ENCODE measurements around the gene PPP1R37.
"Not testable (repeated sequence)": the region's sequence is repeated elsewhere in the genome, so short reads cannot be mapped to it uniquely, and the experiment has no call there.

The PPP1R37 gene

GRCh38 chr19:45117671-45118070 is 24.7 kb downstream of the PPP1R37 start:
- DNase-seq: no peak

DNA sequence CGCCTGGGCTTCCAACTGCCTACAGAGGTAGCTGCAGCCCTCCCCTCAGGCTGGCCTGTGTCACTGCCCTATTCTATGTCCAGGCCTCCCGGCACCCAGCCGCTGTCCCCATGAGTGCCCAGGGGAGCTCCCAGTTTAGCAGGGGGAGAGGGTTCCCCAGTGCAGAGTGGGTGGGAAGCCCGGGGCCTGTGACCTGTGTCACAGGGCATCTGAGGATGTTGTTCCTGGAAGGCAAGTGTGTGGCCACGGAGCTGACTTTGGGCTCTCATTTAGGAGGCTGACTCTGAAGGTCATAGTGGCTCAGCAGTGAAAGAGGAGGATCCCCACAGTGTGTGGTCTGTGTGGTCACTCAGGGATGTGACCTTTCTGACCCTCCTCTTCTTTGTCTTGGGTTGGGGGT is 25.1 kb downstream of the PPP1R37 start:
- DNase-seq: no peak

DNA sequence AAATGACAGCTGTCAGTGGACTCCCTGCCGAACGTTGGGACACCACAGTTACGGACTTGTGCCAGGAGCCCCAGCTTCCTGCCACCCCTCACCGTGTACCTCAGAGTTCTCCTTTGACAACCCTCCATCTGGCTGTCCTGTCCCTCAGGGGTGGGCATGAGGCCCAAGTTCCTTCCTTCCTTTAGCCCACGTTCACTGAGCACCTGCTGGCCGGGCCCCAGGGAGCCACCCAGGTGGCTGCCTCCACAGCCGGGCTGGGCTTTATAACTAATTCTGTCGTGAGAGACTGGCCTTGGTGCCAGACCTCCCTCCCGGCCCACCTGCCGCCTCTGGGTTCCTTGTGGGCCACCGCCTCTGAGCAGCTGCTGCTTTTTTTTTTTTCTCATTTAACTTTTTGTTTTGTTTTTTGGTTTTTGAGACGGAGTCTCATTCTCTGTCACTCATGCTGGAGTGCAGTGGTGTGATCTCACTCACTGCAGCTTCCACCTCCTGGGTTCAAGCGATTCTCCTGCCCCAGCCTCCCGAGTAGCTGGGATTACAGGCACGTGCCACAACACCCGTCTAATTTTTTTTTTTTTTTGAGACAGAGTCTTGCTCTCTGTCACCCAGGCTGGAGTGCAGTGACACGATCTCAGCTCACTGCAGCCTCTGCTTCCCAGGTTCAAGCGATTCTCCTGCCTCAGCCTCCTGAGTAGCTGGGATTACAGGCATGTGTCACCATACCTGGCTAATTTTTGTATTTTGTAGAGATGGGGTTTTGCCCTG is 25.8 kb downstream of the PPP1R37 start:
- not testable (repeated sequence) for DNase-seq

DNA sequence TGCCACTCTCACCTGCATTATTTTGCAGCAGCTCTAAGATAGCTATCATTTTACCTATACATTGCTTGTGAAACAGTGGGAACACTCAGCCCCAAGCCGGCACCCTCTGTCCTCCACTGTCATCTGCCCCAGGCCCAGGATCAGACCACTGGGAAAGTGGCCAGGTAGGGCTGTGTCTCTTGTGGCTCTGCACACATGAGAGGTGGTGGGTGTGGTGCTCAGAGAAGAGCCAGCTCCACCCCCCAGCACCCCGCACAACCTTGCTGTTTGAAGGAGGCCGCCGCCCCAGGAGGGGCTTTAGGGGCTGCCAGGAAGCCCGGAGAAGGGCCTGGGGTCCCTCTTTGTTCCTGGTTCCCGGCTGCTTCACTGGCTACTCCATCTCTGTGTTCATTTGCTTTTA is 26.6 kb downstream of the PPP1R37 start:
- no peak for DNase-seq

DNA sequence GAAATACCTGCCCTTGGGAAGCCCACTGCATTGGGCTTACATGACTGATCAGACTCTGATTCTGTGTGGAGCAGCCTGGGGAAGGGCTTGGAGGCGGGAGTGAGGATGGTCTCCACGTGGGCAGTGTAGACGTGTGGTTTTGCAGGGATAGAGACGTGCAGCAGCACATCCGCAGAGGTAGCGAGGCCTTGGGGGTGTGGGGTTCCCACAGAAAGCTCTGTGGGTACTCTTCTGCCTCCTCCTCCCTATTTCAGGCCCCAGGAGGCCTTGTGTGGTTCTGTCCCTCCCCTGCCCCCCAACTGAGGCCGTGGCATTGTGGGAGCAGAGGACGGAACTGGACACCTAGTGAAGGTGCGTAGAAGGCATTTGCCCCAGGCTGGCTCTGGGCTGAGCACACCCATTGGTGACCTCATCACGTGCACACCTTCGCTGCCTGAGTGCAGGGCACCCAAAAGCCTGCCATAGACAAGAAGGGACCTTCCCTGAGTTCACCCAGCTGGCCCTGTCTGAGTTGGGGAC is 28.9 kb downstream of the PPP1R37 start:
- DNase-seq: no peak

- no peak for DNase-seq
Measured at GRCh38 chr19:45122832-45123231, 29.9 kb downstream of the PPP1R37 start.

- no peak for DNase-seq
Measured at GRCh38 chr19:45123440-45123850, 30.5 kb downstream of the PPP1R37 start.

- DNase-seq: no peak
Measured at GRCh38 chr19:45124021-45124420, 31.0 kb downstream of the PPP1R37 start.

- DNase-seq: no peak
Measured at GRCh38 chr19:45125360-45125759, 32.4 kb downstream of the PPP1R37 start.

- peak; percentile 50 for DNase-seq
Measured at GRCh38 chr19:45125975-45126493, 33.1 kb downstream of the PPP1R37 start.

DNA sequence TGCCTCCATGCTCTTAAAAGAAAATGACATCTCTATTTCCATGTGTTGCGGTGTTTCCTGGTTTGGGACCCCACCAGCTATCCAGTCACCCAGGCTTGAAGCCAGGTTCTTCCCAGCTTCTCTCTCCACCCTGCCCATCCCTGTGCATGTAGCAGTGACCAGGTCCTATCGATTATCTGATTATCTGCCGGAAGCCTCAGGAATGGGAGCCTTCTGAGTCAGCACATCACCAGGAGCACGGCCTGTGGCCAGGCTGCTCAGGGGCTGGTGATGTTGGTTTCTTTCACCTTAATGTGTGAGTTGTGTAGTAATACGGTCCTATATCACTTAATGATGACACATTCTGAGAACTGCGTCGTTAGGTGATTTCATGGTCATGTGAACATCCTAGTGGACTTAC is 33.7 kb downstream of the PPP1R37 start:
- no peak for DNase-seq

DNA sequence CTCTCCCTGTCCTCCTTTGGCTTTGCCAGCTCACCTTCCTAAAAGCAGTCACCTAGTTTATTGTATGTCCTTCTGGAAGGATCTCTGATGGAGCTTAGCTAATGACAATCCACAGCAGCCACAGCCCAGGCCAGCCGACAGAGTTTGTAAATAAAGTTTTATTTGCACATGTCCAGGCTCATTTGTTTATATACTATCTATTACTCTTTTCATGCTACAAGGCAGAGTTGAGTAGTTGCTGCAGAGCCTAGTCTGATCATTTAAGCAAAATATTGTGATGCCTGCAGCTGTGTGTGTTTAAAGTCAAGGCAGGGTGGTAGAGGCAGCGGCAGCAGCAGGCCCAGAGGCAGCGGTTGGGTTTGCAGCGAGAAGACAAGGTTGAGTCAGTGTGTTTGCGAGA is 35.2 kb downstream of the PPP1R37 start:
- DNase-seq: no peak

- no peak for DNase-seq
Measured at GRCh38 chr19:45128806-45129205, 35.8 kb downstream of the PPP1R37 start.

GRCh38 chr19:45130236-45130635 is 37.3 kb downstream of the PPP1R37 start:
- DNase-seq: no peak

- peak; percentile 6 for DNase-seq
Measured at GRCh38 chr19:45130888-45131615, 38.1 kb downstream of the PPP1R37 start.

GRCh38 chr19:45133661-45134060 is 40.7 kb downstream of the PPP1R37 start:
- DNase-seq: no peak

DNA sequence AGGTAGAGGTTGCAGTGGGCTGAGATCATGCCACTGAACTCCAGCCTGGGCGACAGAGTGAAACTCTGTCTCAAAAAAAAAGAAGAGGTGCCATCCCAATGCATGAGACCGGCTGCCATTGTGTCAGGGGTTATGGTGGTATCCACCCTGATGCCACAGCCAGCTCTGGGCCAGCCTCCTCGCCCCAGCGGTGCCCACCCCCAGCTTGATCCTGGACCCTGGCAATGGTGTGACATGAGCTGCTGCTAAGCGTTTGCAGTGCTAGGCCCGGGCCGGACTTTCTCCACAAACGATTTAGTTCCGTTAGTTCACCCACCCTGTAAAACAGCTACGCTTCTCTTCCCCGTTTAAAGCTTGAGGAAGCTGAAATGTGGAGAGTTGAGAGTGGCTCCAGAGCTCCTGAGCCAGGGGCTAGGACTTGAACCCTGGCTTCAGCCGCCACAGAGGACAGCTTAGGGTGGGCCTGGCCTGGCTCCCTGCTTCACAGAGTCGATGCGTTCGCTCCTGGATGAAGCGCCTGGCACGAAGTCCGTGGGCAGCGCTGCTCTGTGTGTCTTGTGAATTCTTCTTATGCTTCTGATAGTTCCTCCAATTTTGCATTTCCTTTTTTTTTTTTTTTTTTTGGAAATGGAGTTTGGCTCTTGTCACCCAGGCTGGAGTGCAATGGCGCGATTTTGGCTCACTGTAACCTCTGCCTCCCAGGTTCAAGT is 42.4 kb downstream of the PPP1R37 start:
- DNase-seq: no peak

DNA sequence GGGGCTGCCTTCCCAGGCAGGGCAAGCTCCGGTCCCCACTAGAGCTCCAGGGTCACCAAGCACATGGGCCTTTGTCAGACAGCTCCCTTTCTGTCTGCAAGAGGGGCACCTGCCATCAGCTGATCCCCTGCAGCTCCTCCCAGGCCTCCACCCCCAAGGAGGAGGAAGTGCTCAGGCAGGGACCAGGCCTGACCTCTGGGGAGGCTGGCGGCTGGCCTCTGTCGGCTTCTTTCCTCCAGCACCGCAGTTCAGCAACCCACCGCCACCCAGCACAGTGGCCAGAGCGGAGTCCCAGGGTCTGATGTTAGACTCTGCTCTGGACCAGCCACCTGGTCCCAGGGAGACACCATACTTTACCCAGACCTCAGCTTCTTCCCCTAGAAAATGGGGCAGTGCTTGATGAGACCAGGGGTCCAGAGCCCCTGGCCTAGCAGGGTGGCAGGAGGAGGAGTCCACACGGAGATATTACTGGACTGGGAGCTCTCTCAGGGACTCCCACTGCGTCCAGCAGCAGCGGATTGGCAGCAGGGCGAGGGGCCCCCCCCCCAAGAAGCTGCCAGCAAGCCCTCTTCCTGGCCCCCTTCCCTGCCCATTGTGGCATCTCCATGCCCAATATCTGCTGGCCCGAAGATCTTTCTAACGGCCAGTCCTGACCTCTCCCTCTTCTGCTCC is 43.7 kb downstream of the PPP1R37 start:
- DNase-seq: no peak

- no peak for DNase-seq
Measured at GRCh38 chr19:45137179-45137761, 44.3 kb downstream of the PPP1R37 start.

- DNase-seq: no peak
Measured at GRCh38 chr19:45138303-45138751, 45.3 kb downstream of the PPP1R37 start.

- DNase-seq: no peak
Measured at GRCh38 chr19:45139286-45140143, 46.5 kb downstream of the PPP1R37 start.

All from stimulated activated naive CD4-positive, alpha-beta T cell treated with Interleukin-2 at 50 U/mL for 16 hours (primary cell).